ENCODE results near the gene SLAMF6. TPM values are rescaled to one million over a fixed set of nuclear protein-coding genes. Genes with fewer than 3 reads are reported as not detected.

Gene SLAMF6
- total RNA-seq: not detected in 2 replicates

GRCh38 chr1:160522622-160523345, at the start of gene SLAMF6:
SLAMF6 (minus strand) TSS chr1:160523255; CDS start chr1:160523192, 63 bp downstream.

Other genes with a start within 250 kb of the SLAMF6 start
- gene PEX19, start 238.1 kb downstream of the SLAMF6 start, total RNA-seq: 33.0 and 56.1 TPM in 2 replicates
- gene COPA, start 180.0 kb downstream of the SLAMF6 start, total RNA-seq: 333 and 382 TPM in 2 replicates
- 75.0 and 217 TPM in 2 replicates for gene NCSTN, start 179.9 kb downstream of the SLAMF6 start, total RNA-seq
- gene NHLH1, start 156.2 kb downstream of the SLAMF6 start, total RNA-seq: under 0.01 TPM in 1 of 2 replicates, not detected in the other
- 0.28 and 0.38 TPM in 2 replicates for gene VANGL2, start 122.7 kb downstream of the SLAMF6 start, total RNA-seq
- not detected in 2 replicates for gene CD84, start 56.2 kb upstream of the SLAMF6 start, total RNA-seq
- not detected in 2 replicates for gene SLAMF1, start 123.8 kb upstream of the SLAMF6 start, total RNA-seq
- not detected in 2 replicates for gene CD48, start 188.6 kb upstream of the SLAMF6 start, total RNA-seq
- gene SLAMF7, start 216.0 kb upstream of the SLAMF6 start, total RNA-seq: not detected in 2 replicates

Measured in regular cardiac myocyte (primary cell).